Stimulated activated CD8-positive, alpha-beta memory T cell treated with anti-CD3 and anti-CD28 coated beads, Interleukin-2, amount 100 ng/mL, for 1 hour (primary cell): ENCODE data around the gene CFAP46.

Source experiments
- DNase-seq, 2 donors: peaks; one replicate each; pipeline ENCODE4 v3.0.0-alpha.2; 2020; ENCODE audit warnings: low read depth in 2 of 2

The CFAP46 gene

GRCh38 chr10:132880128-132880981 is 62.0 kb downstream of the CFAP46 start:
- DNase-seq: no peak

- no peak for DNase-seq
Measured at GRCh38 chr10:132879408-132880127, 62.8 kb downstream of the CFAP46 start.

DNA sequence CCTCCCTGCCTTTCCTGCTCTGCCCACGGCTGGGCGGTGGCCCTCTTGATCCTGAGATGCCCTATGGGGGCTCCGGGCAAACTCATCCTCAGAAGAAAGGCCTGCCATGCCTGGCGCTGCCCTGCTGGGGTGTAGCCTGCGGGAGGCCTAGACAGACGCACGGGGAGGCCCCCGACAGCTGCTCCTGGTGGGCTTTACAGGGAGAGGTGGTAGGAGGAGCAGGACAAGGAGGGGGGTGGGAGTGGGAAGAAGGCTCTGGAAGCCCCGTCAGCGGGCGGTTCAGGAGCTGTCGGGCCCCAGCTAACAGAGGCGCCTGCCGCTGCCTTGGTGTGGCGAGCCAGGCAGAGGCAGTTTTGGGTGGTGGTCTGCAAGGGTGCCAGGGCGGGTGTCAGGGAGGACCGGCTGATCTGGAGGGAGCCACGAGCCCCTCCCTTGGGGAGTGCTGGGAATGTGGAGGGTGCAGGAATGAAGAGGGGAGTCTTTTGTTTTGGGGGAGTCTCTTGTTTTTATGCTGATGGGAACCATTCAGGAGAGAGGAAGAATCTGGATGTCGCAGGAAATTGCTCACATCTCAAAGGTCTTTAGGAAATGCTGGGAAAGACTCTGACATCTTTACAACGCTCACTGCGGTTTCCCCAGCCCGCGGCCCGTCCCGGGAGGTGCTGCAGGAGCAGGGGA is 63.5 kb downstream of the CFAP46 start:
- DNase-seq: no peak

DNA sequence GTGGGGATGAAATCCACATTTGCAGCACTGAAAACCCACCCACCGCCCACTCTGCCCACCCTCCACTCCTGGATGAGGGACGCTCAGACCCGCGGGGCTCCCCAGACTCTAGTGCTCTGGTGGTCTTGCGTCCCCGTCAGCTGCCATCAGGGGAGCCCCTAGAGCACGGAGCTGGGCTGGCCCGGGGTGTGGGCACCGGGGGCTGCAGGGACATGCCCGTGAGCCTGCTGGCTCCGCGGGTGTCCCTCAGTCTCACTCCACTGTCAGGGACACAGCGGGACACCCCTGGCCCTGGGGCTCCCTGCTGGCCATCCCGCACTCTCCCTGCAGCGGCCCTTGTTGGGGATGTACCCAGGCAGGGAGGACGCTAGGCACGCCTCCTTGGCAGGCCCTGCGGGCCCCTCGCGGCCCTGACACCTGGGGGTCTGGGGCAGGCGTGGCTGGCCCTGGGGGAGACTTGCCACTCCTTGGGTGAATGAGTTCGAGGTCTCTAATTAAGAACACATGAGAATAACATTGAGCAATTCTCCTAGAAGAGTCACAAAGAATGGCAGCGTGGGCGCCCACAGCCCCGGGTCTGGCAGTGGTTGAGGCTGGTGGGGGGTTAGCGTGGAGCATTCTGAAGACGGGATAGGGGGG is 64.2 kb downstream of the CFAP46 start:
- no peak for DNase-seq

GRCh38 chr10:132877473-132877872 is 64.9 kb downstream of the CFAP46 start:
- no peak for DNase-seq

DNA sequence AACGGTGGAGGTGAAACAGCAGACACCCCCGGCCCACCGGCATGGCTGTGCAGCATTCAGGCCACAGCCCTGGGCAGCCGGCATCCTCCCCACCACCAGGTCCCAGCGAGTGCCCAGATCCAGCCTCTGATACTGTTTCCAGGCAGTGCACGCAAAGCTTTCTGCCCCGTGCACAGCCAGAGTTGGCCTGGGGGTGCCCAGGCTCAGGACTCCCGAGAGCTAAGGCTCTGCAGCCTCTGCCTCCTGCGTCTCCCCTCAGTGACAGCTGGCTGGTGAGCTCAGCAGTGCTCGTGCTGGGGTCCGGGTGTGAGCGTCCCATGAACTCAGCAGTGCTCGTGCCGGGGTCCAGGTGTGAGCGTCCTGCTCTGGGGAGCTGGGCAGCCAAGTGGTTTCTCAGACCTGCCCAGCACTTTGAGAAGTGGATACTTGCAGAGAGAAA is 65.4 kb downstream of the CFAP46 start:
- DNase-seq: no peak

DNA sequence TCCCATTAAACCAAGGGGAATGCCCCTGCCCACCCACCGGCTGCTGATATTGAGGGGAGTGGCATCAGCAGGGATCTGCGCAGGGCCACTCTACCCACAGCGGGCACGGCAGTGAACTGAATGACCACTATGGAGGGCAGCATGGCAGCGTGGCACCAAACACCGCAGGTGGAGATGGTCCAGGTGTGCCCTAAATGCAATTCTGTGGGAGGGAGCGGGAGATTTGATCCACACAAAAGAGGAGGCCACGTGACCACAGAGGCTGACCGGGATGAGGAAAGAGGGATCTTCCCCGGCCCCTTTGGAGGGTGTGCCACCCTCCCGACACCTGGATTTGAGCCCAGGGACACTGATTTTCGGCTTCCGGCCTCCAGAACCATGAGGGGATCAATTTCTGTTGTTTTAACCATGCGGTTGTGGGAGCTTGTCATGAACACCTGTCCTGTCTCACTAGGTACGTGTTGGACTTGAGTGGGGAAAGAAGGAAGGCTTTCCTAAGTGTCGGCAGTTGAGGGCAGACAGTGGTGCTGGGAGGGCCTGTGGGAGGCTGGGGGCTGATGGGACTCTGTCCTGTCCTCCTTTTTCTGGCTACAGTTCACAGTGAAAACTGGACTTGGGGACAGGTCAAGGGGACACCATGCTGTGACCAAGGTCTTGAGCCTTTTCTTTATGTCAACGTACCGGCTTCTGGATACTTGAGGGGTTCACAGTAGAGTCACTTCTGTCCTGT is 66.1 kb downstream of the CFAP46 start:
- no peak for DNase-seq

DNA sequence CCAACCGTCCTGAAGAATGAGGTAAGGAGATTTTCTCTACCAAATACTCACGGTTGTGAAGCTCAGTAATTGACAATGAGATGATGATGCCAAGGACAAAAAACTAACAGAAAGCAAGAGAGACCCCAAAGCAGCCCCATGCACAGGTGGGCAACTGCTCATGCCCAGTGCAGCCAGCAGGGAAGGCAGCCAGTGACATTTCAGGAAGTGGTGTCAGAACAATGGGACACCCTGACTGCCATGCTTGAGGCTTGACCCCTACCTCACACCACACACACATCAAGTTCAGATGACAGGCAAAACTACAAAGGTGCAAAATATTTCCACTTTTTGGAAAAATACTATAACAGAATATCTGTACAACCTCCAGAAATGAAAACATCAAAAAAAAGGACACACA is 66.9 kb downstream of the CFAP46 start:
- DNase-seq: no peak

DNA sequence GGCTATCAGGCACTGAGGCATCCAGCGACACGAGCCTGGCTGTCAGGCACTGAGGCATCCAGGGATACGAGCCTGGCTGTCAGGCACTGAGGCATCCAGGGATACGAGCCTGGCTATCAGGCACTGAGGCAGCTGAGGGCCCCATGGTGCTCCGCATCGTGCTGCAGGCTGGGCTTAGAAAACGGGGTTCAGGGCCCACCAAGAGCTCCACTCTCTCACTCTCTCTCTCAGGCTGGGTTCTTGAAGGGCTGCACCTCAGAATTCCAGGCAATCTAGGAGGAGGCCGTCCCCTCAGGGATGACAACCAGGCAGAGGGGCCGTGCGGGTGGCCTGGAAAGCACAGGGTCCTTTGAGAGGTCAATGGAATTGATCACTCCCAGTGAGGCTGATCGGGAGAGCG is 69.0 kb downstream of the CFAP46 start:
- DNase-seq: no peak

DNA sequence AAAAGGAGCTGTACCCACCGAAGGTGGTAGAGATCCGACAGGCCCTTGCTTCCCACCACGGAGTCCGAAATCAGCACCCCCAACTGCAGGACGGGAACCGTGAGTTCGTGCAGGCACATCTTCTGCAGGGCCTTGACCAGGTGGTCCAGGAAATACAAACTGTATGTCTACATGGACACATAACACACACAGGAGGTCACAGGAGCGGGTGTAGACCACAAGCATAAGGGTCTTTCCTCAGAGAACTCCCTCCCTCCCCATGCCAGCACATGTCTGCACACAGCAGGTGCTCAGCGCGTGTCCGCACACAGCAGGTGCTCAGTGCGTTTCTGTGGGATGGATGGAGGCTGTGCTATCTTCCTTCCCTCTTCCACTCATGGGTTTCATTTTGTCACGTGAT is 69.7 kb downstream of the CFAP46 start:
- DNase-seq: no peak

DNA sequence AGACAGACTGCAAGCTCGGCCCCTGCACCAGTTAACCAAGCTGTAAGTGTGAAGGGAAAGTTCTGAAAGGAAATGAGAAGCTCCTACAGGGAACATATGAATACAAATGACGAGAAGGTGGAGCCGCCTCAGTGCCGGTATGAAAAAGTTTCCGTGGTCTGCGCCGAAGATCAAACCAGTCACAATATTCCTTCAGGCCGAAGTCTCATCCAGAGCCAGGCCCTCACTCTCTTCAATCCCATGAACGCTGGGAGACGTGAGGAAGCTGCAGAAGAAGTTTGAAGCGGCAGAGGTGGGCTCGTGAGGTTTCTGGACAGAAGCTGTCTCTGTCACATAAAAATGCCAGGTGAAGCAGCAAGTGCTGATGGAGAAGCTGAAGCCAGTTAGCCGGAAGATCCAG is 71.9 kb downstream of the CFAP46 start:
- DNase-seq: no peak

GRCh38 chr10:132869621-132870020 is 72.7 kb downstream of the CFAP46 start:
- no peak for DNase-seq

GRCh38 chr10:132868995-132869394 is 73.4 kb downstream of the CFAP46 start:
- no peak for DNase-seq

DNA sequence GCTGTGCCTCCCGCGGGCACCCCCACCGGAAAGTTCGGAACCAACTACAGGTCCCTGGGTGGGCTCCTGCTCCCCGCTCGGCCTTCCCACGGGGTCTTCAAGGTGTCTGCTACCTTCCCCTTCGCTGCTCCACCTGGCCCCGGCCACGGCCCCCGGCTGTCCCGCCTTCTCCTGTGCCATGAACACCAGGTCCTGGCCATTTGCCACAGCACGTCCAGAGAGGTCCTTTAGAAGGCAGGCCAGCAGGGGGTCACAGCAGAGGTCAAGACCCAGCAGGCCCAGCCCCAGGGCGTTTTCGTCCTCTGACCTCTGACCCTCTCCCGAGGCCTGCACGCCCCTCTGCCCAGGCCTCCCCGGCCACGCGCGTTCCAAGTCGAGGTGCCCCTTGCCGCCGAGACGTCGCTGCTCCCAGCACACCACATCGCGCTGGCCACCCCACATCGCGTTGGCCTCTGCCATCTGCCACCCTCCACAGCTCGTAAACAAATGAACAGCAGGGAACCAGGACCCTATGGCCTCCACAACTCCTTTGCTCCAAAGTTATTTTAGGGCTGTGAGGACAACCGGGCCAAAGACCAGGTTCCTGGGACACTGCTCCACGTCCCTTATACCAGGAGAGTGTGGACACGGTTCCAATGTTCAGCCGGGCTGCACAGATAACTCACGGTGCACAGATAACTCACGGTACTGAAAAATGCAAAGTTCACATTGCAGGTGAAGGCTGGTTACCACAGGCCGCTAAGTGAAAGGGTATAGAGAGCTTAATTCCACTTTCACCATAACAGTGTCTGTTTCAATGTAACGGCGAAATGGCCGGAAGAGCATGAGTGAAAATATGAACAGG is 74.3 kb downstream of the CFAP46 start:
- no peak for DNase-seq

- no peak for DNase-seq
Measured at GRCh38 chr10:132866601-132867381, 75.6 kb downstream of the CFAP46 start.

DNA sequence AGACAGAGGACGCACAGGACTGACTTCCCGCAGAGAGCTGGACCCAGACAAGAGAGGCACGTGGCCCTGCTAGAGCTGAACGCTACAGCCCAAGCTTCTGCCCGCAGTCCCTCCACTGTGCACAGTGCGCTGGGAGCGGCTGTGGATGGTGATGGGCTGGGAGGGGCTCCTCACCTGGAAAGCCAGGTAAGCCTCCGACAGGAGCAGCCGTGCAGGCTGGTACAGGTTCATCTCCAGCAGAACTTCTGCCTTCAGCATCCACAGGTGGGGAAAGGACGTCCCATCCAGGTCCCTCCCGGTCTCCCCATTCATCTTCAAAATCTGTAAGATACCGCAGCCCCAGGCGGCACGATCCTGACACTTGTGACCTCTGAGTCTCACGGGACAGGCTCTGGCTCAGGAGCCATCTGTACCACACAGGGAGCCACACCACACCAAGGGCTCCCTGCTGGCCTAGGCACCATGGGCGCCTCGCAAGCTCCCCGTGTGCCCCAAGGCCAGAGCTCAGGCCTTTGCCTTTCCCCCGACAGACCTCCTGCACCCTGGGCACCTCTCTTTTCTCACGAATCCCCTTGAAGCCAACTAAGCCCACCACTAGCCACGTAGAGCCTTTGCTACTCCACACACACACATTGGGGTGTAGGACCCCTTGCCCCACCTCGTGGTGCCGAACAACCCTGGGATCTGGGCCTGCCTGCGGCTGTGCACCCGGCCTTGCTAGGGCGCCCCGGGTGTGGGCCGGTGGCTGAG is 76.3 kb downstream of the CFAP46 start:
- no peak for DNase-seq

DNA sequence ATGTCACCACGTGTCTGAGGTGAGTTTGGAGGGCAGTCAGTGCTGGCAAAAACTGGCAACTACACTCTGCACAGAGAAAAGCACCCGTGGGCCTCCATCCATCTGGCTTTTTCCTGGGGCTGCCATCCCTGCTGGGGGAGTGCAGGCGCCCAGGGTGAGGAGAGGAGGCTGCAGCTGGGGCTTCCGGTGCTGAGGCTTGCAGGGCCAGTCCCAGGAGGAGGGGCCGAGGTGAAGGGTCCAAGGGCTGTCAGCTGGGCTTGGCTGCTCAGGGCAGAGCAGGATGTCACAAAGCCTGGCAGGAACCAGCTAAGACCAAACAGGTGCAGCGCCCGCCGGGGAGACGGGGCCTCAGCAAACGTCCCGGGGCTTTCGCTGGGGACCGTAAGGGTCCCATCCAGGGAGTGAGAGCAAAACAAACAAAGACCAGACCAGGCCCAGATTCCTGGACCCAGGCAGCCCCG is 77.2 kb downstream of the CFAP46 start:
- DNase-seq: no peak

DNA sequence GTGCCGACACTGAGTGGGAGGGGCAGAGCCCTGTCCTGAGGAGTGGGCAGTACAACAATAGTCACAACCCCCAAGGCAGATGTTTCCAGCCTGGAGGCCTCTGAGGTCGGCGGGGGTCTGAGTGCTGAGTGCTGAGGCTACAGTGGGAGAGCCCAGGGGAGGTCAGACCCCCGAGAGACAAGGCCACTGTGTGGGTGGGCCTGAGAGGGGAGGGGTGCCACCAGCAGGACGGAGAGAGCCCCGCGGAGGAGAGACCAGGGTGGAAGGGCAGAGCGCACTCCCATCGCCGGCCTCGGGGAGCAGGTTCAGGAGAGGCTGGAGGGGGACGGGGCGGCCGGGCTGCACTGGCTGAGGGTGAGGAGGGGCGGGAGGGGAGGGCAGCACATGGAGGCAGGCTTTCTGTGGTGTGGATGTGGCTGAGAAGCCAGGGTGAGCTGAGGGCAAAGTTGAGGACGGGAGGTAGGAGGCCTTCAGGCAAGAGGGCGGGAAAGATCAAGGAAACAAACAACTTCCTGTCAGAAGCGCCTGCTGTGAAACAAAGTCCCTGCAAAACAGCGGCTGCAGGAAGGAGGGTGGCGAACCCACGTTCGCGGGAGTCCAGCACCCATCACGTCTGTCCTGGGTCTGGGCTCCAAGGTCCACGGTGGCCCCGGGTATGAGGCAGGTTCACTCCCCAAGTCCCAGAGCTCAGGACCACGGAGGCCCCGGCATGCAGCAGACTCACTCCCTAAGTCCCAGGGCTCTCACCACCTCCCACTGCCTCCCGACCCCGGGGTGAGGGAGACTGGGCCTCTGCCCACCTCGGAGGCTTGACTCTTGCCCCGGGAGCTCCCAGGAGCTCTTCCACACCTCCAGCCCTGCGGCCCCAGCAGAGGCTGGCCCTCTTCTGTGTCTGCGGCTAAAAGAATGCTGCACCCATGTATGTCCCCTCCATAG is 79.6 kb downstream of the CFAP46 start:
- no peak for DNase-seq
